ENCODE measurements around the gene LRFN3.

LRFN3 gene

DNA sequence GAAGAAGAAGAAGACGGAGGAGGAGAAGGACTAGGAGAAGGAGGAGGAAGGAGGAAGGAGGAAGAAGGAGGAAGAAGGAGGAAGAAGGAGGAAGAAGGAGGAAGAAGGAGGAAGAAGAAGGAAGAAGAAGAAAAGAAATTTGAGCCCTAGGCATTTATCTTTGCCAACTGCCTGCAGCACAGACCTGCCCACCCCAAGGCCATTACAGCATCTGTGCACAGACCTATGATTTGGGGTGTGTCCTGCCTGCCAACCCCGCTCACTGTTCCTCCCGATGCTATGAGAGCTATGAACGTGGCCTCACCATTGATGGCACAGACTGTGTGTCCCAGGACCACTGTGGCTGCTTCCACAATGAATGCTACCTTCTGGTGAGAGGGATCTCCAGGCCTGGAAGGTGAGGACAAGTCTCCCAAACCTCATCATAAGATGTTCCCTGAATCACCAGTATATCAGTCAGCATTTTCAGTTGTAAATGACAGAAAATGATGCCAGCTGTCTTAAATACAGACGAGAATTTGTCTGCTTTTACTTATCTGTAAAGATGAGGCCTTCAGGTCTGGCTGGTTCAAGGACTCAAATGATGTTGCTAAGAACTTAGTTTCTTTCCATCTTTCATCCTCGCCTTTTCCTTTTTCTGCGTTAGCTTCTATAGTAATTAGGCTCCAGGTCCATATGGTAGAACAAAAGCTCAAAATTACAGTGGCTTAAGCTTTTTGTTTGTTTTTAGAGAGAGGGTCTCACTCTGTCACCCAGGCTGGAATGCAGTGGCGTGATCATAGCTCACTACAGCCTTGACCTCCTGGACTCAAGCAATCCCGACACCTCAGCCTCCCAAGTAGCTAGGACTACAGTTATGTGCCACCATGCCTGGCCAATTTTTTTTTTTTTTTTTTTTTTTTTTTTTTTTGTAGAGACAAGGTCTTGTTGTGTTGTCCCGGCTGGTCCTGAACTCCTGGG, 54.9 kb downstream of the LRFN3 start:
- 80 to 84% methylated on average over 8 of the region's 10 CpGs for WGBS, 2 experiments (ENCODE audit: insufficient coverage in 2 of 2)
- H3K9me3 ChIP-seq (ENCODE audit: control insufficient read depth, low read length), result no peaks in the 10 kb centered on the region
- no peak overlapping the region for H3K27ac ChIP-seq (ENCODE audit: low read depth, low read length, severe bottlenecking)
- H3K36me3 ChIP-seq (ENCODE audit: control insufficient read depth, insufficient read depth, low read length), result no peaks in the 10 kb centered on the region
- no peak overlapping the region for H3K4me3 ChIP-seq (ENCODE audit: extremely low read depth, insufficient read depth, low read length, poor library complexity, severe bottlenecking)
- no peaks in the 10 kb centered on the region for H3K4me1 ChIP-seq (ENCODE audit: control insufficient read depth, insufficient read depth, low read length, poor library complexity, severe bottlenecking)

DNA sequence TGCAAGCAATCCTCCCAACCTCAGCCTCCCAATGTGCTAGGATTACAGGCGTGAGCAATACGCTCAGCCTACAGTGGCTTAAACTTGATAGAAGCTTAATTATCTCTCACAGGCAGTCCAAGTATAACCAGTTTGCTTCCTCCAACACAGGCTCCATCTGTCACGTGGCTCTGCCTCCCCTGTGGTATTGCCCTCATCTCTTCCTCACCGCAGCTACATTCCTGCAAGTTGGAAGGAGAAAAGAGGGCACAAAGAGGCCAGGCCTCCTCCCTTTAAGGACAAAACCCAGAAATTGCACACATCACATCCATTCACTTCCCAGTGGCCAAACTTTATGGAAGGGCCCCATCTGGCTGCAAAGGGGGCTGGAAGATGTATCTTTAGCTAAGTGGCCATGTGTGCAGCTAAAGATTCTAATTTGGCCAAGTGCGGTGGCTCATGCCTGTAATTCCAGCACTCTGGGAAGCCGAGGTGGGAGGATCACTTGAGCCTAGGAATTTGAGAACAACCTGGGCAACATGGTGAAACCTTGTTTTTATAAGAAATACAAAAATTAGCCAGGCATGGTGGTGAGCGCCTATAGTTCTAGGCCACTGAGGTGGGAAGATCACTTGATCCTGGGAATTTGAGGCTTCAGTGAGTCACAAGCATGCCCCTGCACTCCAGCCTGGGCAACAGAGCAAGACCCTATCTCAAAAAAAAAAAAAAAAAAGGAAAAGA, 55.7 kb downstream of the LRFN3 start:
- H3K4me3 ChIP-seq (ENCODE audit: extremely low read depth, insufficient read depth, low read length, poor library complexity, severe bottlenecking), result no peak overlapping the region
- no peaks in the 10 kb centered on the region for H3K9me3 ChIP-seq (ENCODE audit: control insufficient read depth, low read length)
- peaks cover under 1% of the 10 kb centered on the region for H3K36me3 ChIP-seq (ENCODE audit: control insufficient read depth, insufficient read depth, low read length)
- 86 to 87% methylated on average over 6 to 7 of the region's 7 CpGs for WGBS, 2 experiments (ENCODE audit: insufficient coverage in 2 of 2)
- H3K4me1 ChIP-seq (ENCODE audit: control insufficient read depth, insufficient read depth, low read length, poor library complexity, severe bottlenecking), result peaks cover 3% of the 10 kb centered on the region
- no peak overlapping the region for H3K27ac ChIP-seq (ENCODE audit: low read depth, low read length, severe bottlenecking)

DNA sequence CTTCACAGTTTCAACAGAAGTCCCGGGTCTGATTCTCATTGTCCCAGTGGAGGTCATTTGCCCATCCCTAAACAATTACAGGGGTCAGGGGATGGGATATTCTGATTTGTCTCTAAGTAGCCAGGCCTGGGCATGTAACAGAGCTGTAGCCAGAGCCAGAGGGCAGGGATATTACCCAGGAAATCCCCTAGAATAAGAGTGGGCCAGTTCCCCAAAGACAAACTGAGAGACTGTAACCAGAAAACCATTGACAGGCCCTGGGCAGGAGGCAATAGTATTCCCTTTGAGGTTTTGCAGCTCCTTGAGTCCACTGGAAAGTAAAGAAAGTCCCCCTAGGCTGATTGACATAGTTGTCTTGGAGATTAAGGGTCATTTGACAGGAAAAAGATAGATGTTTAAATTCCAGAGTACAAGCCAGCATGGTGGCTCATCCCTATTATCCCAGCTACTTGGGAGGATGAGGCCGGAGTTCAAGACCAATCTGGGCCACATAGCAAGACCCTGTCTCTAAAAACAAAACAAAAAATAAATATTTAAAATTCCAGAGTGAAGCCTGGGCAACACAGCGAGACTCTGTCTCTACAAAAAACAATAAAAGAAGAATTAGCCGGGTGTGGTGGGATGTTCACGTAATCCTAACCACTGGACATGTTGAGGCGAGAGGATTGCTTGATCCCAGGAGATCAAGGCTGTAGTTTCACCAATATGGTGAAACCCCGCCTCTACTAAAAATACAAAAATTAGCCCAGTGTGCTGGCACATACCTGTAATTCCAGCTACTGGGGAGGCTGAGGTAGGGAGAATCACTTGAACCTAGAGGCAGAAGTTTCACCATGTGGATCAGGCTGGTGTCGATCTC, 57.0 kb downstream of the LRFN3 start:
- no peaks in the 10 kb centered on the region for H3K9me3 ChIP-seq (ENCODE audit: control insufficient read depth, low read length)
- peaks cover 3% of the 10 kb centered on the region for H3K4me1 ChIP-seq (ENCODE audit: control insufficient read depth, insufficient read depth, low read length, poor library complexity, severe bottlenecking)
- 92 to 98% methylated on average over 4 to 5 of the region's 8 CpGs for WGBS, 2 experiments (ENCODE audit: insufficient coverage in 2 of 2)
- H3K4me3 ChIP-seq (ENCODE audit: extremely low read depth, insufficient read depth, low read length, poor library complexity, severe bottlenecking), result no peak overlapping the region
- H3K27ac ChIP-seq (ENCODE audit: low read depth, low read length, severe bottlenecking), result no peak overlapping the region
- peaks cover 8% of the 10 kb centered on the region for H3K36me3 ChIP-seq (ENCODE audit: control insufficient read depth, insufficient read depth, low read length)

DNA sequence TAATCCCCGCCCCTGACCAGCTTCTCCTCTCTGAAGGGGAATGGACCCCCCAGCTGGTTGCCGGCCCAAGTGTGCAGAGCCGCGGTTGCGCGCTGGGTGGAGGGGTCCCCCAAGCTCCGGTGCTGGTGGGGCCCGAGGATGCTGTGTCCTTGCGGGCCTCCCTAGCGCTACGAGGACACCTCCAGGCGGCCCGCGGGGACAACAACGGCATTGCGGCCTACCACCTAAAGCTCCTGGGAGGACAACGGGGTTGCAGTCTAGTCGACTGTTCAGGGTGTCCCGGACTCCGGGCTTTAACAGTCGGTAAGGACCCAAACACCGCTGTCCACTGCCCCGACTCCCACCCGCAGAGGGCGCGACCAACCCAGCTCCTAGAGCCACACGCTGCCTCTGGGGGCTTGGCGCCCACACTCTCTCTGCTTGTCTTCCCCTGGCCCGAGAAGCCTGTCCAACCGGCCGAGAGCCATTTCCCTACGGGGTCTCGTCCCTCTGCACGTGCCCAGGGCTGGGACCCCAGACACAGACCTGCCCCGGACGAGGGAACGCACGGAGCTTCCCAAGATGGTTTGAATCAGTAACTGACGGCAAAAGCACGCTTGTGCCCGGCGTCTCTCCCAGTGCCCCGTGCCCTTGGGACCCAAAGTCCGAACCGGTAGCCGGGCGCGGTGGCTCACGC, 57.9 kb downstream of the LRFN3 start:
- no peaks in the 10 kb centered on the region for H3K9me3 ChIP-seq (ENCODE audit: control insufficient read depth, low read length)
- 87 to 95% methylated on average over 37 to 44 of the region's 49 CpGs for WGBS, 2 experiments (ENCODE audit: insufficient coverage in 2 of 2)
- no peak overlapping the region for H3K27ac ChIP-seq (ENCODE audit: low read depth, low read length, severe bottlenecking)
- peaks cover 8% of the 10 kb centered on the region for H3K36me3 ChIP-seq (ENCODE audit: control insufficient read depth, insufficient read depth, low read length)
- H3K4me1 ChIP-seq (ENCODE audit: control insufficient read depth, insufficient read depth, low read length, poor library complexity, severe bottlenecking), result peaks cover 3% of the 10 kb centered on the region
- no peak overlapping the region for H3K4me3 ChIP-seq (ENCODE audit: extremely low read depth, insufficient read depth, low read length, poor library complexity, severe bottlenecking)
